GM19324 (cell line): Measurements from ENCODE around the gene LRRN2.
"Not testable (repeated sequence)": the region's sequence is repeated elsewhere in the genome, so short reads cannot be mapped to it uniquely, and the experiment has no call there.

Experiments used
- ATAC-seq: cut with Tn5 transposase; IDR thresholded peaks from one replicate; pipeline ENCODE4 v1.9.1; 2021; ENCODE audit warnings: mild to moderate bottlenecking, moderate library complexity; ENCODE audit not compliant: unreplicated experiment, low FRiP score

The LRRN2 gene

DNA sequence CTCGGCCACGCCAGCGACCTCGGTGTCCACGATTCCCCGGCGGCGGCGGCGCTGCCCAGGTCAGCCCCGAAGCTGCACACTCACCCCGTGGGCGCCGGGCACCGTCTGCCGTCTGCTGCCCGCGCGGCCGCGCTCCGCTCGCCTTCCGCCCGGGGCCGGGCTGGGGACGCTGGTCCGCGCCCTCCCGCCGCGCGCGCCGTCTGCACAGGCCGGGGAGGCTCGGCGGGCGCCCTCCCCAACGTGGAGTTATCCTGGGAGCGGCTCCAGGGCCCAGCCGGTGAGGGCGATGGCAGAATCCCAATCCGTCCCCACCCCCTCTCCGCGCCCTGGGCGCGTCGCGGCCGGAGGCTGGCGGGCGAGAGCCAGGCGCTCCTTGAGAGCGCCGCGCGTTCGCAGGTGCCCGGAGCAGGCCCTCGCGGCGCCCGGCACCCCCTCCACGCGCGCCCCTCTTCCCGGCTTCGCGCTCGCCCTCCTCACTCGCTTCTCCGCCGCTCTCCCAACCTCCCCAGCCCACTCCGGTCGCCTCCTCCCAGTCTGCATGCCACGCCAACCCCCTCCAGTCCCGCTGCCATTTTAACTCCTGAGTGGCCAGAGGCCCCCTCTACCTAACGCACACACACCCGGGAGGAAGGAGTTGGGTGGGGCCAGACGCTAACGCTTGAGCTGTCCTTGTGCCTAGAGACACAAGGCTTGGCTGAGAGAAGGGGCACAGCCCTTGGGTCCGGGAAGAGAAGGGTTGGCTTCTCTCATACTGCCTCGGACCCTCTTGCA is at the start of gene LRRN2:
Gene LRRN2 (minus strand): TSS at position 503 of the 771 bp plus-strand sequence. CDS start 65,746 bp downstream, outside the sequence.
- ATAC-seq: no peak

DNA sequence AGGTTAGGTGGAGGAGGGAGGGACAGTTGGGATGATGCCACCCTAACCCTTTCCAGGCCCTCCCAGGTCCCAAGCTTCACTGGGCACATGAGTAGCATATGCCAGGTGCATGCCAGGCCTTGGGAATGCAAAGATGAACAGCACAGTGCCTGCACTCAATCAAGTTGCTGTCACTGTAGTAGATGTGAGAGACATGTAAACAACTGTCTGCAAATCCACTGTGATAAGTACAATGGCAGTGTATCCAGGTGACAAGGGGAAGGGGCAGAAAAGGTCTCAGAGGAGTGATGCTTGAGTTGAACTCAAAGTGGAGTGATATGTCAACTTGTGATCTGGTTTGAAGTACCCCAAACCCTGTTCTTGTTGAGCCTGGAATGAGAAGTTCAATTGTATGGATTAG is 49.5 kb upstream of the LRRN2 start:
- no peak for ATAC-seq

DNA sequence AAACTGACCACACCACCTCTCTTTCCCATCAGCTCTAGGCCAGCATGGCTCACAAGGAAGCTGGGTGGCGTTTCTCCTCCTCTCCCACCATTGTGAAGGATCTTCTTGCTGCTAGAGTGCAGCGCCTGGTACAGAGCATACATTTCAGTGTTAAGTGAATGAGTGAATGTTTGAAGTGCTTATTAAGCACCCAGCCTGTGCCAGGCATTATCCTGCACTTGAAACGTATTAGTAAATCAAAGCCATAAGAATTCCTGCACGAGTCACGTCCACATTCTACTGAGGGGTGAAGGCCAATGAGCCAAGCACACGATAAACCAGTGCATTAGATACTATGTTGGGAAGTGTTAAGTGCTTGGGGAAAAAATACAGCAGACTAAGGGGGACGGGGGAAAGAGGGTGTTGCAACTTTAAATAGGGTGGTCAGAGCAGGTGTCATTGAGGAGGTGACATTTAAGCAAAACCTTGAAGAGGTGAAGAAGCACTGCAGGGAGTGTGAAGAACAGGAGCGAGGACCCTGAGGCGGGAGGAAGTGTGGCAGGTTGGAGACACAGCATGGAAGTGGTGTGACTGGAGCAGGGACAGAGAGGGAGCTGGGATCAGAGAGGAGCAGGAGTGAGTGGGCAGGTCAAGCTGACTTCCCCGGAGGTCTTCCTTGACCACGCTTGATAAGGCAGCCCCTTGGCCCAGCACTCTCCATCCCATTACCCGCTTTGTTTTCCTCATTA is 48.5 kb upstream of the LRRN2 start:
- ATAC-seq: no peak

DNA sequence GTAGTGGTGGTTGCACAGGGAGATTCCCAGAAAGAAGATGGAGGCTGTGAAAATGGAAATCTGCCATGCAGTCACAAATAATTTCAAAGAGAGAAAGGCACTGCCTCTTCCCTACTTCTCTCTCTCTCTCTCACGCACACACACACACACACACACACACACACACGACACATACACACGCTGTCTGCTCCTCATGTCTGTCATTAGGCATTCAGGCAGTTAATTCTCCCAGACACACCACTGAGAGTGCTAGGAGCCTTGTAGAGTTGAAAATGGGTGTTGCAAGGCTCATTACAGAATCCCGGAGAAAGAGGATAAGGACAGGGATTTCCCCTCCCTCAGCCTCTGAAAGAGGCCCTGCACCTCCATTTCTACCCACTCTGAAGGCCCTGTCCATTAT is 47.8 kb upstream of the LRRN2 start:
- ATAC-seq: no peak

DNA sequence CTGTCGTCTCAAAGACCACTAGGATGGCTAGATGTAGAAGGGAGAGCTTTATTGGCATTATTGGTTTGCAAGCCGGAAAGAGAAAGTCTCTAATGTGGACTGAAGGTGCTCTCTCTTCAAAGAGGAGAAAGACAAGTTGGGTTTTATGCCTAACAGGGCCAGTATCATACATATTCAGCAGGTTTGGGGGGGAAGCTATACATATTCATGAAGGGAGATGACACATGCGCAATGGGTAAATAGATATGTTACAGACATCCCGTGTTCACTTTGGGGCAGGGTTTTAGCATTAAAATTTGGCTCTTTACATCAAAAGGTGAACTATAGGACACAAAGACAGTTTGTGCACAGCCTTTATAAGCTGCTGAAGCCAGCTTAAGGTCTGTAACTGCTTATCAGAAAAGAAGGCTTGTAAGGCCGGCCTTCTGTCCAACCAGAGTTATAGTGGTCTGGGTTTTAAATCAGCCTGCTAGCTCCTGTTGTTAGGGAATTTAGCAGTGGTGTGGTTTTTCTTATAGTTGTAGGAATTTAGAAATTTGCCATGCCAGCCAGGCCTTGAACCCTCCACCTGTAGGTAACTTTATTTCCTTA is 46.5 kb upstream of the LRRN2 start:
- no peak for ATAC-seq

DNA sequence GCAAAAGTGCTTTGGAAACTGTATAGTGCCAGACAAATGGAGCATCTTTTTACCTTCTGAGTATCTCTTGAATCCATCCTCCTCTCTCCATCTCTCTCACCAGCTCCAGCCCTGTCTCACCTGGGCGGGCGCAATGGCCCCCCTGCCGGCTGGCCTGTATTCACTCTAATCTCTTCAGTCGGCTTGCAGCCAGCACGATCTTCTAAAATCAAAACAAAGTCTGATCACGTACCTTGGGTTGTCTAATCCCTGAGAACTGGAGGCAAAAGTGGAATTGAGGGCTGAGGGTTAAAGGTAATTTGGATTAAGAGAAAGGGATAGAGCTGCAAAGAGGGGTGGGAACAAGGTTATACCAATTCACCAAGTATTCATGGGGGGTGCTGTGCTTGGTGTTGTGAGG is 46.0 kb upstream of the LRRN2 start:
- ATAC-seq: no peak

DNA sequence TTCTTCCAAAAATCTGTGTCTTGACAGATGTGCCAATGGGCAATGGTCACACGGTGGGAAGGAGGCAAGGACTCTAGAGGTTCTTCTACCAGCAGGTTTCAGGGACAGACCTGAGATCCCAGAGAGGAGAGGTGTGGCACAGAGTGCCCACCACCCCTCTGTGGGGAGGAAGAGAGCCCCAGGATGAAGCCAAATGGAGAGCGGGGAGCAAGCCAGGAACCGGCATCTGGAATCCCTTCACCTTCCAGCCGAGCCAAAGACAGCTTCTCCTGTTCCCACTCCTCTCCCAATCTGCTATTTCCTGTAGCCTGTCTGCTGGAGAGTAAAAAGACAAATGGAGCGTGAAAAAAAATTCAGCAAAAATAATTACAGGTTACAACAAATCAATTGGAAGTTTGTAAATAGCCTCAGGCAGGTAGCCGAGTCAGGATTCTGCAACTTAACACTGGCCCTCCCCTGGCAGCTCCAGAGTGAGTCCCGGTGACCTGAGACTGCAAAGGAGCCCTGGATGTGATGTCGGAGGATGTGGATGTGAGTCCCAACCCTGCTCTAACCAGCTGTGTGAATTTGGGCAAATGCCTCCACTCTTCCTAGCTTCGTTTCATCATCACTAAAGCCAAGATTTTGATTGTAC is 45.4 kb upstream of the LRRN2 start:
- no peak for ATAC-seq

DNA sequence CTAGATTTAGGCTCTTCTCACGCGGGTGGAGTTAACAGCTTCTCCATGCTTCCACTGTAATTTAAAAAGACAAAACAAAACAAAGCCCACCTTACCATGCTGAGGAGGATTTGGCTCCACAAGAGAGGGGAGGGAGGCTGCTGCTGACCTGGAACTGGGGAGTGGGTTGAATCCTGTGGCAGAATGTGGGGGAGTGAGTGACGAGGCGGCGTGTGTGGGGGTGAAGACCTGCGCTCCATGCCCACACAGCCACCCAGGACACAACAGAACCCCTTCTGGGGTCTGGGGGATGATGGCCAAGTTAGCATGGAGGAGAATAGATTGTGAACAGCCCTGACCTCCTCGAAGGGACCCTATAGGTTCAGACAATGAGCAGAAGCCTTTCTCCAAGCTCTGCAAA is 44.0 kb upstream of the LRRN2 start:
- ATAC-seq: no peak

DNA sequence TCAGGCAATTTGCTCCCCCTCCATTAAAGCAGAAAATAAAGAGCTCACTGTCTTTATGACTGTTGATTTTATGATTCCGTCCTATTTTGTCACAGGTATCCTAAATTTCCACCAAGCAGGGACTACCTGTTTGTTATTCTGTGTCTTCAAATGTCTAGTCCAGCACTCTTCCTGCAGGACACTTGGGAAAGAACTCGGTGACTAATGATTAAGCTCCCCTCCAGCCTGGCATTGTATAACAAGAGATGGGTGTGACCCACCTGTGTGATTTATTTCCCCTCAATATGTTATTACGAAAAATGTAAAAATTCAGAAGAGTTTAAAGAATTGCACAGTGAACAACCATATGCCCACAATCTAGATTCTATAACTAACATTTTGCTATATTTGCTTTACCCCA is 42.9 kb upstream of the LRRN2 start:
- ATAC-seq: no peak

DNA sequence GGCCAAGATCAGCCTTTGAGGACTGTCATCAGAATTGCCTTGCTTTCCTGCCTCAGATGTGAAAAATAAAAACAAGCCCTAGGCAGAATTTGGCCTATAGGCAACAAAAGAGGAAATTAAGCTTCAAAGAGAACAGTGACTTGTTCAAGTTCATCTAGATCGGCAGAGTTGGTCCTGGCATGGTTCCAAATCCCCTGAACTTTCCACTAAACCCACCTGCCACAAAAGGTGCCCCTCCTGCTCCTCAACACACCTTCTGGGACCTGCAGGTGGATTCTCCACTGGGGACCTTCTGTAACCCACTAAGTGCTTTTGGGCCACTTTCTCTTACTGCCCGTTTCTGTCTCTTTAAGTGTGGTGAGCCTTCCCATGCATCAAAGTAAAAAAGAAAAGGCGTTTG is 42.5 kb upstream of the LRRN2 start:
- no peak for ATAC-seq

DNA sequence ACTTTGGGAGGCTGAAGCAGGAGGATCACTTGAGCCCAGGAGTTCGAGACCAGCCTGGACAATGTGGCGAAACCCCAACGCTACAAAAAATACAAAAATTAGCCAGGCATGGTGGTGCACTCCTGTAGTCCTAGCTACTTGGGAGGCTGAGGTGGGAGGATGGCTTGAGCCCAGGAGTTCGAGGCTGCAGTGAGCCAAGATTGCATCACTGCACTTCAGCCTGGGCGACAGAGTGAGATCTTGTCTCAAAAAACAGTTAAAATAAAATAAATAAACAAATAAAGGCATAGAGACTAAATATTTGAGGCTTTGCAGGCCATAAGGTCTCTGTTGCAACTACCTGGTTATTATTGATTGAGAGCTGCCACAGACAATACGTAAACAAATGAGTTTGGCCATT is 41.9 kb upstream of the LRRN2 start:
- ATAC-seq: not testable (repeated sequence)

DNA sequence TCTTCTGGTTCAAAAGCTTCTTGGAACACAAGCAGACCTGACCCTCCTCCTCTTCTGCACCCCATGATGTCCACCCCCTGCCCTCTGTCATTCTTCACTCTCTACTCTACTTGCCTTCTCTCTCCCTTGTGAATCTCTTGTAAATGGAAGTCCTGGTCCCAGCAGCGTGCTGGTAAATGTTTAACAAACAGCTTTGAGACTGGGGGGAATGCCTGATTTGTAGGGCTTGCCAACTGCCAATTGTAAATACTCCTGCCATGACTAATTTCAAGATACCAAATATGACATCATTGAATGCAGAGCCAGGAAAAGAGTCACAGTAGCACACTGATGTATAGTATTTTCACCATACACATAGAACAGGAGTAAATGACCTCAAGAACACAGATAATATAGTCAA is 40.9 kb upstream of the LRRN2 start:
- ATAC-seq: no peak

DNA sequence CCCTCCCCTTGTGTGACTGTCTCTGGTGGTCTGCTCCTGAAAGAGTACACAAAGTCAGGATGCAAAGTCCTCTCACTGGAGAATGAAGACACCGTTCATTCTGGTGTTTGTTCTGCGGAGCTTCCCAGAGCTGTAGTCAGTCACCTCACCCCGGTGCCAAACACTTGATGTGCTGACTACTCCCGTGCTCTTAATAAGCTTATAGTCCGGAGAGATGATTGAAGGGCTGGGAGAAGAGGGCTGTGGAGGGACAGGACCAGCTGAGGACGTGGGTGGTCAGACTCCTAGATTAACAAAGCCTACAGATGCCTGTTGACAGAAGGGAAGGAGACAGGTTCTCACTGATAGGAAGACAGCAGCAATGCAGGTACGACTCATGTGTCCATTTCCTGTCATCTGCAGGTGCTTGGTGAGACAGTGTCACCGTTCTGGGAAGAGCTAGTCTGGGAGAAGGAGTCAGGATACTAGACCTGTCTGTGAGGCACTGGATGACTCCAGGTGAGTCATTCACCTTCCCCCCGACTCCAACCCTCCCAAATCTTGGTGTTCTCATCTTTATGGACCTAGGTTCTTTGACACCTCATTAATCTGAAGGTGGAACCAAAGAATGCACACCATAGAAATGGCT is 40.4 kb upstream of the LRRN2 start:
- ATAC-seq: no peak

DNA sequence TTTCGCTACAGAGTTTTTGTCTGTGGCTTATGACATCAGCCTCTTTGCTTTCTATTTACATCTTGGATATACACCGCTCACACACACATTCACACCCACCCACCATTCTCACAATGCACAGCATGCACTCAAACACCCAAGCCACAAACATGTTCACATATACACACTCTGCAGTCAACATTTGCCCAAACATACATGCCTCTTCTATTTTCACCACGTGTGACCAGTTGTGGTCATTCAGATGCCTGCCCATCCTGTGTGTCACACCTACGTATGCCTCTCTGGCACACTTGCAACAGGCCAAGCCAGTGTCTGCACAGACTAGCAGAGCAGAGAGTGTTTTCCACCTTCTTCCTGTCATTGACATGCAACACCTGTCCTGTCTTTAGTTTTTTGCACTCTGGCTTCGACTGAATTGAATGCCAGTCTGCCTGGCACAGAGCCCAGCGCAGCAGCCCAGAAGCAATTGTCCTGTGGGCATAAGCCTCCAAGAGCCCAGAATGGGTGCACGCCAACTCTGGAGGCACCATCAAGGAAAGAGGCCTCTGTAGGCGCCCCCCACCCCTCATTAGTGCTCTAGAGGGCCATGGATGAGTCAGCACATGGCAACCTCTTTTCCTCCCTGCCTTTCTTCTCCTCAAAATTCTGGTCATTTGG is 37.7 kb upstream of the LRRN2 start:
- ATAC-seq: no peak

DNA sequence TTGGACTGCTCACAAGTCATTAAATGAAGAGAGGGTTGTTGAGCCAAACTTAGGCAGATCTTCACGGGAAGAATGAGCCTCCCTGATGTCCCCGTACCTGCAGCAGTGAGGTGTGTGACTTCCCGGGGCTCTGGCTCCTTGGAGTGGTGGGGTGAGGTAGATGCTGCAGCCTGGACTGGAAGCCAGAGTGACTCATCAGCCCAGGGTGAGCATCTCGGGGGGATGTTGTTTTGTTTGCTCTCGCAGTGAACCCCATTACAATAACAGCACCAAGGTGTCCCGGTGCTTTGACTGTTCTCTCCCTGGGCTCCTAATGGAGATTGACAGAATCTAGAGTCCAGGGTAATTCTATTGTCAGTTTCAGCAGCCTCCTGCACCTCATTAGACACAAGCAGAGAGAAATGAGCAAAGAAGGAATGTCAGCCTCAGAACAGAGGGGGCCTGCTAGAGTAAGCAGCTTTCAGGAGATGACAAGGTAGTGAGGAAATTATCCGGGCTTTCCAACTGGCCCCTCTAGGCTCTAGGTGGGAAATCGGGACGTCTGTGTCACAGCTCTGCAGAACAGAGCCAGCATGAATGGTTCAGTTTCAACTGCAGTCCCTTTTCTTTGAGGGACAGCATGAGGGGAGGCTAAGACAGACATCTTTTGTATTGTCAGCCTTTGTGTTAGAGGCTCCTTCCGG is 36.0 kb upstream of the LRRN2 start:
- ATAC-seq: no peak

DNA sequence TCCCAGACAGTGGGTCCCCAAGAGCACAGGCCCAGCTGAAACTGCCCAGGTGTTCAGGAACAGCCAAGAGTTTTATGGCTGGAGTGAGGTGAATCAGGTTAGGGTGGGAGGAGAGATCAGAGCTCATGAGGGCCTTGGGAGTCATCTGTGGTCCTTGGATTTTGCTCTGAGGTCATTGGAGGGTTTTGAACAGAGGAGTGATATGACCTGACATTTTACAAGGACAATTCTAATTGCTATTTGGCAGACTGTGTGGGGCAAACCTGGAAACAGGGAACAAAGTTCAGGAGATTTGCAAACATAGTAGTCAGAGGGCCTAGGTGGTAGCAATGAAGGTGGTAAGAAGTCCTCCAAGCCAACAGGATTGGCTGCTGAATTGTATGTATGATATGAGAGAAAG is 31.1 kb upstream of the LRRN2 start:
- no peak for ATAC-seq

DNA sequence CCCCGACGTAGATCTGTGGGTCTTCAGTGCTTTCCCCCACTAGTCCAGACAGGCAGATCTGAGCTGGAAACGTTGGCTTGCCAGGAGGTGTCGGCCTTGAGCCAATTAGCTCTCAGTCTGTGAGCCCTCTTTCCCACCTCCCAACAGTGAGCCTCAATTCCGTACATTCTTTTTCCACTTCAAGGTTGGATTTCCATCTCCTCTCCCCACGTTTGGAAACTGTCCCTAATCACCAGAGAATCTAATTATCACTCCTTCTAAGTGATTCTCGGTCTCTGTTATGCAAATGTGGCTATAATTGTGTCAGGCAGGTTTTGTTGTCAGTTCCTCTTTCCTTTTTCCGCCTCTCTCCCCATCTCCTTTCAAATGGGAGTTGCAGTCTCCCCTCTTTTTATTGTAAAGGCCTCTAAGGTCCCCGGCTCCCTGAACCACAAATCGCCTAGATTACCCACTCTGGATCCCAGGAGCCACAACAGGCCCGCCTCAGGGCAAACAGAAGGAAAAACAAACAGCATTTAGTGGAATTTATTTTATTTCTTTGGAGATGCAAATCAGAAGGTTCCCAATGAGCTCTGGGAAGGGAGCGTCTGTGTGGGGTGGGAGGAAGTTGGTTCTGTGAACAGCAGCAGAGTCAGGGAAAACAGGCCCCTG is 29.4 kb upstream of the LRRN2 start:
- no peak for ATAC-seq

DNA sequence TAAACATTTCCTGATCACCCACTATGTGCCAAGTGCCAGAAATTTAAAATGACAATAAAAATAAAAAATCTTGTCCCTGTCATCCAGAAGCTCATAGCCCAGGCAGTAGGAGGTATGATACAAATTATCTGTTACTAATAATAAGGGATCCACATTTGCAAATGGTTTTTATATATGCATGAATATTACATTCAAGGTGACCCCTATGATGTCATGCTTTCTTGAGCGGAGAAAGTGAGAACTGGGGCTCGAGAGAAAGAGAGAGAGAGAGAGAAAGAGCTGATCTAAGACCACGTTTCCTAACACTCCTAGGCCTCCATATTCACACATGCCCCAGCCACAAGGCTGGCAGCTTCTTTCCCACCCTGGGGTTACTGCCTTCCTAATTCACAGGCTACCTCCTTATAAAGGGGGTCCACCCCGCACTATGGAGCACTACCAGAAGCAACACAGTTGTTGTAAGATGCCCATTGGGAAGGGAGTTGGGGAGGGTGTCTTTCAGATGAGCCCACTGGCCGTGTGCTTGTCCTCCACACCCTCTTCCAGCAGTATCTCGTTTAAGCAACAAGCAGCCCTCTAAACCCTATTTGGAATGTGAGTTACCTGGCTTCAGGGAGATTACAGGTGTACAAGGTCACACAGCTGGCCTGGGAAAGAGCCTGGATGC is 28.8 kb upstream of the LRRN2 start:
- no peak for ATAC-seq

DNA sequence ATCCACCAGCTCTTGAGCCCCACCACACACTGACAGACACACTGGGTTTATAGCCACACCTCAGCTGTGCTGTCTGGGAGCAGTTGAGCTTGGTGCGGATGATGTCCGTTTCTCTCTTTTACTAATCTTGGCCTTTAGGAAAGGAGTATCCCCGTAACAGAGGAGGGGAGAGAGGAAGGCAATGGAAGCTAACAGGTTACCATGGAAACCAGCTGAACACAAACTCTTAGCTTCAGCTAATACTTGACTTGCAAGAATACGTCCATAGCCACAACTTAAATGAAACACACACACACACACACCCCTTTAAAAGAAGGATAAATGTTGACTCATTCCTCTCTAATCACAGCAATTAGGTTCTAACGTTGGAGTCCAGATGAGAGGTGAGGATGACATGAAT is 28.0 kb upstream of the LRRN2 start:
- ATAC-seq: no peak
